Medulla oblongata (tissue), 1 donor: ENCODE measurements around the gene TAF1C.
"Not testable (repeated sequence)": the region's sequence is repeated elsewhere in the genome, so short reads cannot be mapped to it uniquely, and the experiment has no call there.

ENCODE experiments used
- DNase-seq: peaks from one replicate; pipeline ENCODE4 v3.0.0-alpha.2; 2015; ENCODE audit errors: extremely low spot score

Gene TAF1C

GRCh38 chr16:84207879-84208278 lies 21.0 kb upstream of the TAF1C start:
- DNase-seq, result no peak

GRCh38 chr16:84207251-84207650 lies 20.4 kb upstream of the TAF1C start:
- DNase-seq, result no peak

GRCh38 chr16:84205976-84206691 lies 19.3 kb upstream of the TAF1C start:
- no peak for DNase-seq

- DNase-seq, result not testable (repeated sequence)
These were observed 18.3 kb upstream of the TAF1C start for GRCh38 chr16:84205123-84205522.

- DNase-seq, result not testable (repeated sequence)
These were observed 17.7 kb upstream of the TAF1C start for GRCh38 chr16:84204551-84204950.

GRCh38 chr16:84199861-84200260 lies 13.0 kb upstream of the TAF1C start:
- peak; percentile 60 for DNase-seq

GRCh38 chr16:84199097-84199496 lies 12.2 kb upstream of the TAF1C start:
- DNase-seq, result no peak

GRCh38 chr16:84198401-84198800 lies 11.5 kb upstream of the TAF1C start:
- DNase-seq, result no peak

GRCh38 chr16:84197466-84198128 lies 10.7 kb upstream of the TAF1C start:
- no peak for DNase-seq

GRCh38 chr16:84196727-84197394 lies 10.0 kb upstream of the TAF1C start:
- DNase-seq, result no peak

GRCh38 chr16:84196101-84196500 lies 9.2 kb upstream of the TAF1C start:
- no peak for DNase-seq

- DNase-seq, result no peak
These were observed 8.6 kb upstream of the TAF1C start for GRCh38 chr16:84195201-84196093.

GRCh38 chr16:84194470-84195200 lies 7.8 kb upstream of the TAF1C start:
- DNase-seq, result no peak

- no peak for DNase-seq
These were observed 7.2 kb upstream of the TAF1C start for GRCh38 chr16:84194018-84194417.

- no peak for DNase-seq
These were observed 6.6 kb upstream of the TAF1C start for GRCh38 chr16:84193480-84193879.

GRCh38 chr16:84191466-84191865 lies 4.6 kb upstream of the TAF1C start:
- no peak for DNase-seq

- no peak for DNase-seq
These were observed 4.0 kb upstream of the TAF1C start, which contains the start of gene ADAD2 for GRCh38 chr16:84190731-84191388. Gene ADAD2, plus strand, starts transcription at chr16:84191157. Its CDS starts 74 bp downstream, at chr16:84191231.

GRCh38 chr16:84184775-84185174 lies 2.1 kb downstream of the TAF1C start:
- no peak for DNase-seq

- peak; percentile 45 for DNase-seq
These were observed 2.8 kb downstream of the TAF1C start for GRCh38 chr16:84183911-84184591.

- no peak for DNase-seq
These were observed 3.3 kb downstream of the TAF1C start for GRCh38 chr16:84183572-84183875.
